Retinal pigment epithelial cell (primary cell): ENCODE measurements around the gene ARHGEF38.
A peak's percentile ranks its signal among the peaks of the same experiment; 100 is the strongest.

Experiments
- DNase-seq: peaks from one replicate; pipeline ENCODE4 v3.0.0-alpha.2; 2010; ENCODE audit warnings: low read depth
- H3K4me3 ChIP-seq: 2 replicates; pipeline ENCODE4 v1.5.1; 2011; ENCODE audit warnings: mild to moderate bottlenecking, low read length, control low read depth, moderate library complexity
- CTCF ChIP-seq: conservative IDR thresholded peaks from 2 replicates; pipeline ENCODE4 v1.5.1; 2011; ENCODE audit warnings: low read depth, low read length, control low read depth, inconsistent platforms

The ARHGEF38 gene

GRCh38 chr4:105520819-105521790 is 31.3 kb upstream of the ARHGEF38 start:
- DNase-seq, result no peak
- no peak overlapping the region for H3K4me3 ChIP-seq
- TF ChIP-seq CTCF, result peak; percentile 79

GRCh38 chr4:105526656-105527055 is 25.8 kb upstream of the ARHGEF38 start:
- no peak overlapping the region for H3K4me3 ChIP-seq
- no peak for TF ChIP-seq CTCF
- no peak for DNase-seq

GRCh38 chr4:105527081-105527480 is 25.3 kb upstream of the ARHGEF38 start:
- TF ChIP-seq CTCF, result no peak
- no peak for DNase-seq
- no peak overlapping the region for H3K4me3 ChIP-seq

GRCh38 chr4:105536601-105537000 is 15.8 kb upstream of the ARHGEF38 start:
- TF ChIP-seq CTCF, result no peak
- no peak overlapping the region for H3K4me3 ChIP-seq
- no peak for DNase-seq

GRCh38 chr4:105541420-105541819 is 11.0 kb upstream of the ARHGEF38 start:
- DNase-seq, result no peak
- H3K4me3 ChIP-seq, result no peak overlapping the region
- TF ChIP-seq CTCF, result no peak

- no peak for TF ChIP-seq CTCF
- no peak overlapping the region for H3K4me3 ChIP-seq
- DNase-seq, result no peak
Measured at GRCh38 chr4:105542039-105542438, 10.4 kb upstream of the ARHGEF38 start.

GRCh38 chr4:105543346-105543745 is 9.1 kb upstream of the ARHGEF38 start:
- no peak overlapping the region for H3K4me3 ChIP-seq
- TF ChIP-seq CTCF, result no peak
- DNase-seq, result no peak
